WTC11 (cell line): ENCODE results near the gene PTGES2. TPM values are rescaled to one million over a fixed set of nuclear protein-coding genes. Genes with fewer than 3 reads are reported as not detected.

Experiments used
- ATAC-seq: fragments of 200-7000 bp; cut with Tn5 transposase; 2 replicates; pipeline ENCODE4 v1.10.0; 2021; ENCODE audit warnings: mild to moderate bottlenecking, moderate library complexity
- CTCF ChIA-PET: fragments of 300-600 bp; sonication (Branson Sonifier 250); formaldehyde crosslinking; loops from one replicate; lab custom pipeline; 2021; ENCODE audit warnings: antibody characterized with exemption; lab: Charles Lee
- POLR2A ChIA-PET: fragments of 350-600 bp; sonication (Branson Sonifier 250); formaldehyde crosslinking; loops from one replicate; lab custom pipeline; 2021; ENCODE audit warnings: antibody characterized with exemption; lab: Charles Lee
- DNase-seq: peaks from one replicate; pipeline ENCODE4 v3.0.0; 2021; ENCODE audit warnings: low spot score
- H3K27ac Mint-ChIP-seq: 2 replicates; pipeline ENCODE4 v1.8.0; 2021; ENCODE audit warnings: mixed read lengths
- H3K27me3 Mint-ChIP-seq: 2 replicates; pipeline ENCODE4 v1.8.0; 2021; ENCODE audit warnings: low read depth, mild to moderate bottlenecking, moderate library complexity, mixed read lengths
- H3K36me3 Mint-ChIP-seq: 2 replicates; pipeline ENCODE4 v1.8.0; 2021; ENCODE audit warnings: mixed read lengths
- H3K4me1 Mint-ChIP-seq: 2 replicates; pipeline ENCODE4 v1.8.0; 2022; ENCODE audit warnings: mixed read lengths
- H3K4me3 Mint-ChIP-seq: 2 replicates; pipeline ENCODE4 v1.8.0; 2021; ENCODE audit warnings: mild to moderate bottlenecking, moderate library complexity, mixed read lengths
- H3K9me3 Mint-ChIP-seq: 2 replicates; pipeline ENCODE4 v1.8.0; 2021; ENCODE audit warnings: mixed read lengths
- ATF1 ChIP-seq: sonication (generic); formaldehyde crosslinking; IDR thresholded peaks from 2 replicates; pipeline ENCODE4 v1.8.1; 2023; ENCODE audit warnings: mild to moderate bottlenecking, moderate library complexity, missing genetic modification reagents
- GTF2I ChIP-seq: fragments of 250-450 bp; sonication (Bioruptor Pico); conservative IDR thresholded peaks from 2 replicates; pipeline ENCODE4 v1.4.0; 2021; ENCODE audit warnings: mild to moderate bottlenecking
- KAT7 ChIP-seq: sonication (generic); formaldehyde crosslinking; IDR thresholded peaks from 2 replicates; pipeline ENCODE4 v1.8.1; 2023; ENCODE audit warnings: missing genetic modification reagents, mild to moderate bottlenecking, borderline replicate concordance
- MXD4 ChIP-seq: fragments of 250-450 bp; sonication (Bioruptor Pico); IDR thresholded peaks from 2 replicates; pipeline ENCODE4 v1.8.0; 2021; ENCODE audit warnings: mild to moderate bottlenecking, moderate library complexity, borderline replicate concordance
- NFE2L1 ChIP-seq: sonication (generic); formaldehyde crosslinking; IDR thresholded peaks from 2 replicates; pipeline ENCODE4 v1.8.1; 2023; ENCODE audit warnings: missing genetic modification reagents
- RELA ChIP-seq: sonication (generic); formaldehyde crosslinking; IDR thresholded peaks from 2 replicates; pipeline ENCODE4 v1.8.1; 2022; ENCODE audit warnings: missing genetic modification reagents, mild to moderate bottlenecking, borderline replicate concordance
- ZNF219 ChIP-seq: sonication (generic); formaldehyde crosslinking; IDR thresholded peaks from 2 replicates; pipeline ENCODE4 v1.8.0; 2023; ENCODE audit warnings: missing genetic modification reagents, mild to moderate bottlenecking, borderline replicate concordance
- total RNA-seq: library from RNA; stranded (reverse); gene quantifications from 3 replicates; pipeline ENCODE4 v1.2.3, GENCODE V29; 2021
- TF ChIP-seq, protein P1 (sequence below): fragments of 250-450 bp; sonication (Bioruptor Pico); IDR thresholded peaks from 2 replicates; pipeline ENCODE4 v1.9.0; 2021; ENCODE audit warnings: moderate library complexity, mild to moderate bottlenecking, inconsistent platforms, borderline replicate concordance
- TF ChIP-seq, protein P2 (sequence below): sonication (generic); formaldehyde crosslinking; IDR thresholded peaks from 2 replicates; pipeline ENCODE4 v1.8.0; 2022; ENCODE audit warnings: mild to moderate bottlenecking, missing genetic modification reagents
- TF ChIP-seq, protein P3 (sequence below): sonication (generic); formaldehyde crosslinking; IDR thresholded peaks from 2 replicates; pipeline ENCODE4 v1.8.0; 2023; ENCODE audit warnings: missing genetic modification reagents
- TF ChIP-seq, protein P4 (sequence below): sonication (generic); formaldehyde crosslinking; IDR thresholded peaks from 2 replicates; pipeline ENCODE4 v1.8.1; 2022; ENCODE audit warnings: low read depth, missing genetic modification reagents, borderline replicate concordance
- TF ChIP-seq, protein P5 (sequence below): sonication (generic); formaldehyde crosslinking; IDR thresholded peaks from 2 replicates; pipeline ENCODE4 v1.8.1; 2023; ENCODE audit warnings: mild to moderate bottlenecking, missing genetic modification reagents, borderline replicate concordance
- TF ChIP-seq, protein P6 (sequence below): fragments of 250-450 bp; sonication (Bioruptor Pico); IDR thresholded peaks from 2 replicates; pipeline ENCODE4 v1.9.0; 2021; ENCODE audit warnings: mild to moderate bottlenecking

PTGES2 gene
- total RNA-seq, 1 experiment from 2014 or later, result 118 TPM

DNA sequence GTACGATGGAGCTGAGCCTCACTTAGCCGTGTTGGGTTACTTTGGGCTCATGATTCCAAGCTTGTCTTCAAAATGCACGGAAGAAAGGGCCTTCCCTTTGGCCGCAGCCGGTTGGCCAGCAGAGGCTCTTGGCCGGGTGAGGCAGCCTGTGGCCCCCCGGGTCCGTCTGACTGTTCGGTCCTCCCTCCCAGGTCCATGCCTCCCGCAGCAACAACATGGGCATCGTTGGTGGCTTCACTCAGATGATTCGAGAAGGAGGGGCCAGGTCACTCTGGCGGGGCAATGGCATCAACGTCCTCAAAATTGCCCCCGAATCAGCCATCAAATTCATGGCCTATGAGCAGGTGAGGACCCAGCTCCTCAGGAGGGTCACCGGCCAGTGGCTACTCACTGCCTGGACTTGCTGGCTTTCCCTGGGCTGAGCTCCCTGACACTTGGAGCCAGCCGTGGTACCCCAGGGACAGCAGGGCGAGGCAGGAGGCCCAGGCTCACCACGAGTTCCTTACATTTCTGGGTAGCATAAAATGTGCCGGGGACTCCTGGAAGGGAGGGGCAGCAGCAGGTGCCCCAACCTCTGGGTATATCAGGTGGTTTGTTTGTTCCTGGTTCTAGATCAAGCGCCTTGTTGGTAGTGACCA lies 21.9 kb downstream of the PTGES2 start:
- Mint-ChIP-seq H3K27ac (no peak overlapping the region), H3K27me3 (no peaks in the 10 kb centered on the region), H3K4me3 (no peak overlapping the region), H3K36me3 (peaks cover 51% of the 10 kb centered on the region), H3K4me1 (peaks cover 23% of the 10 kb centered on the region), H3K9me3 (no peaks in the 10 kb centered on the region)
- ChIA-PET CTCF (interaction anchor here (0.6 to 5.8 kb wide), 6 partner anchors 8 to 73 kb away, joined by 3 to 57 read pairs (median 4); no protein-coding TSS in a partner anchor), POLR2A (interaction anchor here (0.6 kb wide), 1 partner anchor 114 kb away, joined by 4 read pairs; no protein-coding TSS in a partner anchor)
- ATAC-seq (no peak), DNase-seq (no peak)
- TF ChIP-seq NFE2L1 (CRISPR knock-in tag) (no peak), MXD4 (CRISPR knock-in tag) (no peak), RELA (CRISPR knock-in tag) (no peak), KAT7 (no peak), ZNF219 (CRISPR knock-in tag) (no peak)
- TF ChIP-seq, protein P1, sequence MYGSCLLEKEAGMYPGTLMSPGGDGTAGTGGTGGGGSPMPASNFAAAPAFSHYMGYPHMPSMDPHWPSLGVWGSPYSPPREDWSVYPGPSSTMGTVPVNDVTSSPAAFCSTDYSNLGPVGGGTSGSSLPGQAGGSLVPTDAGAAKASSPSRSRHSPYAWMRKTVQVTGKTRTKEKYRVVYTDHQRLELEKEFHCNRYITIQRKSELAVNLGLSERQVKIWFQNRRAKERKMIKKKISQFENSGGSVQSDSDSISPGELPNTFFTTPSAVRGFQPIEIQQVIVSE (CRISPR knock-in tag), result no peak
- TF ChIP-seq, protein P2, sequence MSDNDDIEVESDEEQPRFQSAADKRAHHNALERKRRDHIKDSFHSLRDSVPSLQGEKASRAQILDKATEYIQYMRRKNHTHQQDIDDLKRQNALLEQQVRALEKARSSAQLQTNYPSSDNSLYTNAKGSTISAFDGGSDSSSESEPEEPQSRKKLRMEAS, result no peak
- TF ChIP-seq, protein P3, sequence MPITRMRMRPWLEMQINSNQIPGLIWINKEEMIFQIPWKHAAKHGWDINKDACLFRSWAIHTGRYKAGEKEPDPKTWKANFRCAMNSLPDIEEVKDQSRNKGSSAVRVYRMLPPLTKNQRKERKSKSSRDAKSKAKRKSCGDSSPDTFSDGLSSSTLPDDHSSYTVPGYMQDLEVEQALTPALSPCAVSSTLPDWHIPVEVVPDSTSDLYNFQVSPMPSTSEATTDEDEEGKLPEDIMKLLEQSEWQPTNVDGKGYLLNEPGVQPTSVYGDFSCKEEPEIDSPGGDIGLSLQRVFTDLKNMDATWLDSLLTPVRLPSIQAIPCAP (CRISPR knock-in tag), result no peak

DNA sequence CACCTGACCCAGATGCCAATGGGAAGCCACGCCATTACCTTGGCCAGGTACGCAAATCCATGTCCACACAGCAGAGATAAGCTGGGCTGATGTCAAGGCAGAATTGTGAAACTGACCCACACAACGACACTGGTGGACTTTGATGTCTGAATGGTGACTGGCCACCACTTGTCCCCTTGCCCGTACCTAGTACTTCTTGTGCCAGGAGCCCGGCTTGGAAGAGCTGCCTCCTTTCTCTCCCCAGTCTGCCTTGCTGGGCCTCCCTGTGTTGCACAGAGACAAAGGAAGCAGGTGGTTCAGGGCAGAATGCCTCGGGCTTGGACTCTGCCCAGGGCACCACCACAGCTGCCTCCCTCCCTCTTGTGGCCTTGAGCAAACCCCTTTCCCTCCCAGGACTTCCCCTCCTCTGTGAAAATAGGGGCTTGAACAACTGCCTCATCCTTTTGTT lies 23.3 kb downstream of the PTGES2 start:
- CTCF ChIA-PET, result interaction anchor here (1.3 to 5.8 kb wide), 3 partner anchors 13 to 21 kb away, joined by 3 to 57 read pairs (median 6); no protein-coding TSS in a partner anchor
- H3K9me3 Mint-ChIP-seq, result no peaks in the 10 kb centered on the region
- no peaks in the 10 kb centered on the region for H3K27me3 Mint-ChIP-seq
- DNase-seq (no peak), ATAC-seq (no peak)
- peaks cover 33% of the 10 kb centered on the region for H3K4me1 Mint-ChIP-seq
- peaks cover 51% of the 10 kb centered on the region for H3K36me3 Mint-ChIP-seq
- POLR2A ChIA-PET, result no interaction called here
- no peak for TF ChIP-seq NFE2L1 (CRISPR knock-in tag)
- TF ChIP-seq, protein P4, sequence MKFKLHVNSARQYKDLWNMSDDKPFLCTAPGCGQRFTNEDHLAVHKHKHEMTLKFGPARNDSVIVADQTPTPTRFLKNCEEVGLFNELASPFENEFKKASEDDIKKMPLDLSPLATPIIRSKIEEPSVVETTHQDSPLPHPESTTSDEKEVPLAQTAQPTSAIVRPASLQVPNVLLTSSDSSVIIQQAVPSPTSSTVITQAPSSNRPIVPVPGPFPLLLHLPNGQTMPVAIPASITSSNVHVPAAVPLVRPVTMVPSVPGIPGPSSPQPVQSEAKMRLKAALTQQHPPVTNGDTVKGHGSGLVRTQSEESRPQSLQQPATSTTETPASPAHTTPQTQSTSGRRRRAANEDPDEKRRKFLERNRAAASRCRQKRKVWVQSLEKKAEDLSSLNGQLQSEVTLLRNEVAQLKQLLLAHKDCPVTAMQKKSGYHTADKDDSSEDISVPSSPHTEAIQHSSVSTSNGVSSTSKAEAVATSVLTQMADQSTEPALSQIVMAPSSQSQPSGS, result no peak
- no peak for TF ChIP-seq GTF2I
- TF ChIP-seq ATF1 (CRISPR knock-in tag), result no peak
- TF ChIP-seq, protein P5, sequence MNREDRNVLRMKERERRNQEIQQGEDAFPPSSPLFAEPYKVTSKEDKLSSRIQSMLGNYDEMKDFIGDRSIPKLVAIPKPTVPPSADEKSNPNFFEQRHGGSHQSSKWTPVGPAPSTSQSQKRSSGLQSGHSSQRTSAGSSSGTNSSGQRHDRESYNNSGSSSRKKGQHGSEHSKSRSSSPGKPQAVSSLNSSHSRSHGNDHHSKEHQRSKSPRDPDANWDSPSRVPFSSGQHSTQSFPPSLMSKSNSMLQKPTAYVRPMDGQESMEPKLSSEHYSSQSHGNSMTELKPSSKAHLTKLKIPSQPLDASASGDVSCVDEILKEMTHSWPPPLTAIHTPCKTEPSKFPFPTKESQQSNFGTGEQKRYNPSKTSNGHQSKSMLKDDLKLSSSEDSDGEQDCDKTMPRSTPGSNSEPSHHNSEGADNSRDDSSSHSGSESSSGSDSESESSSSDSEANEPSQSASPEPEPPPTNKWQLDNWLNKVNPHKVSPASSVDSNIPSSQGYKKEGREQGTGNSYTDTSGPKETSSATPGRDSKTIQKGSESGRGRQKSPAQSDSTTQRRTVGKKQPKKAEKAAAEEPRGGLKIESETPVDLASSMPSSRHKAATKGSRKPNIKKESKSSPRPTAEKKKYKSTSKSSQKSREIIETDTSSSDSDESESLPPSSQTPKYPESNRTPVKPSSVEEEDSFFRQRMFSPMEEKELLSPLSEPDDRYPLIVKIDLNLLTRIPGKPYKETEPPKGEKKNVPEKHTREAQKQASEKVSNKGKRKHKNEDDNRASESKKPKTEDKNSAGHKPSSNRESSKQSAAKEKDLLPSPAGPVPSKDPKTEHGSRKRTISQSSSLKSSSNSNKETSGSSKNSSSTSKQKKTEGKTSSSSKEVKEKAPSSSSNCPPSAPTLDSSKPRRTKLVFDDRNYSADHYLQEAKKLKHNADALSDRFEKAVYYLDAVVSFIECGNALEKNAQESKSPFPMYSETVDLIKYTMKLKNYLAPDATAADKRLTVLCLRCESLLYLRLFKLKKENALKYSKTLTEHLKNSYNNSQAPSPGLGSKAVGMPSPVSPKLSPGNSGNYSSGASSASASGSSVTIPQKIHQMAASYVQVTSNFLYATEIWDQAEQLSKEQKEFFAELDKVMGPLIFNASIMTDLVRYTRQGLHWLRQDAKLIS (CRISPR knock-in tag), result no peak
- TF ChIP-seq, protein P1 (CRISPR knock-in tag), result no peak
- TF ChIP-seq, protein P6, sequence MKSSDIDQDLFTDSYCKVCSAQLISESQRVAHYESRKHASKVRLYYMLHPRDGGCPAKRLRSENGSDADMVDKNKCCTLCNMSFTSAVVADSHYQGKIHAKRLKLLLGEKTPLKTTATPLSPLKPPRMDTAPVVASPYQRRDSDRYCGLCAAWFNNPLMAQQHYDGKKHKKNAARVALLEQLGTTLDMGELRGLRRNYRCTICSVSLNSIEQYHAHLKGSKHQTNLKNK (CRISPR knock-in tag), result no peak
- H3K4me3 Mint-ChIP-seq, result no peak overlapping the region
- H3K27ac Mint-ChIP-seq, result no peak overlapping the region
